Dermis blood vessel endothelial cell (primary cell): ENCODE measurements around the gene PEX14. TPM values are rescaled to one million over a fixed set of nuclear protein-coding genes. Genes with fewer than 3 reads are reported as not detected.

Experiments used
- DNase-seq: peaks from one replicate; pipeline ENCODE4 v3.0.0; 2010
- total RNA-seq: library from RNA; depleted of rRNA; stranded (reverse); fragments of >200 nt; gene quantifications from 2 replicates; pipeline ENCODE4 v1.2.3, GENCODE V29; 2014

PEX14 gene
- total RNA-seq, 1 donor from 2014 or later: 9.9 TPM

DNA sequence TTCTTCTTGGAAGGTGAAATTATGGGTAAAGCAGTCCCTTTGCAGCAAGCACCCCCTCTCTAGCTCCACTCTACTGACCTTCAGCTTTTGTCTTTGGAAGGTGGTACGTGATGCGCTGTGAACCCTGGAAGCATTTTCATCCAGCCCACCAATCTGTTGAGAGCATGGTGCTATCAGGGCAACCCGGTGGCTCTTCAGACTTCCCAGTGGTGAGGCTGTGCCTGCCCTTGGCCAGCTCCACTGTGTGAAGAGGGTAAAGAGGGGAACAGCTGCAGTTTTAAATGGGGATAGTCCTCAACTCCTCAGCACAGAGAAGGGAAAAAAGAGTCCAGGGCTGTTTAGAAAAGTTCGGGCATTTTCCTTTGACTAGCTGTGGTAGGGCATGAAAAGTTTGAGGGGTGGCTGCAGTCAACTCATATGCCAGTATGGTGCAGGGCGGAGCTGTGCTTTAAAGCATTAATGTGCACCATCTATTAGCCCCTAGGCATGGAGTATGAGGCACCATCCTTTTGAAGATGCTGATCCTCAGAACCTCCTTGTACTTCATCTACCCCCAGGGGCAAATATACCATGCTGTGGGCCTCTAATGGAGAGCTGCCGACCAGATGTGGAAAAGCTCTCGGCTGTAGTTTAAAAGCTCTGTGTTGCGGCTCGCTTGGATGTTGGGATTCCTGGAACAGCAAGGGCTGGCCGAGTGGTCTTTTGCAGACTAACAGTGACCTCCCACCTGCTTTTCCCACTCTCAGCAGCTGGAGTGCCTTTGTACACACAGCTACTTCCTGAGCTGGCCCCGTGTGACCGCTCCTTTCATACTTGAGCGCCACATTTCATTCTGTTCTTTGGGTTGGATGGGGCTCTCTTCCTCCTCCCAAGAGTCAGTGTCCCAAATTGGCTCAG is 123.0 kb downstream of the PEX14 start:
- no peak for DNase-seq

- no peak for DNase-seq
Measured at GRCh38 chr1:10598389-10598702, 123.6 kb downstream of the PEX14 start.

GRCh38 chr1:10599194-10599861 is 124.6 kb downstream of the PEX14 start:
- DNase-seq: peak; percentile 10

- no peak for DNase-seq
Measured at GRCh38 chr1:10601342-10602070, 126.8 kb downstream of the PEX14 start.

DNA sequence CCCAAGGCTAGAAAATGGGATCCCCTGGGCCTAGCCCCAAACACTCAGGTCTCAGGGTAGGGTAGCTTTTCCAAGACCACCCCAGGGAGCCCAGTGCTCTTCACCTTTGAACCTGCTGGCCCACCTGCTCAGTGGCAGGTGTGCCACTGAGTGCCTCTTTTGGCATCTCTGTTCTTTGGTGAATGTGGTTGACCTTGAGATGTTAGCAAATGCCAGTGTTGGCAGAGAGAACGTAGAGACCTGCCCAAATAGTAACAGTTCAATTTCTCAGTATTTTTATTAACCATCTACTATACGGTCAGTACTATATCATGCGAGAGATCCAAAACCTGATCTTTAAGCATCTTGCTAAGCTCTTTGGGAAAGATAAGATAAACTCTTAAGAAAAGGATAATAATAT is 128.2 kb downstream of the PEX14 start:
- no peak for DNase-seq

DNA sequence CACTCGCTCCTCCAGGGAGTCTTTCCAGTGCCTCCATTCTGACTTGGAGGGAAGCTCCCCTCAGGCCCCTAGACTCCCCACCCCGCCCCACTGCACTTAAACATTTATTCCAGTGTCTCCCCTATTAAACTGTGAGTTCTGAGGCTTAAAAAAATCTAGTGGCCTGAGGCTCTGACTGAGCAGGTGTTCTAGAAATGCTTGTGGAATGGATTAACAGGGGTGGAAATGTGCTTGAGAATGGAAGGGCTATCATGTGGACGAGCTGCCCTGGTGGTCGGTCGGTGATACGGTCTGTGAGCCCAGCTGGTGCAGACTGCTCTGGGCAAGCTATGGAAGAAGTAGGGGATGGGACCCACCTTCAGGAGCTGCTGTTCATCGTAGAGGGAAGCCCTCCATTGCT is 130.2 kb downstream of the PEX14 start:
- no peak for DNase-seq

DNA sequence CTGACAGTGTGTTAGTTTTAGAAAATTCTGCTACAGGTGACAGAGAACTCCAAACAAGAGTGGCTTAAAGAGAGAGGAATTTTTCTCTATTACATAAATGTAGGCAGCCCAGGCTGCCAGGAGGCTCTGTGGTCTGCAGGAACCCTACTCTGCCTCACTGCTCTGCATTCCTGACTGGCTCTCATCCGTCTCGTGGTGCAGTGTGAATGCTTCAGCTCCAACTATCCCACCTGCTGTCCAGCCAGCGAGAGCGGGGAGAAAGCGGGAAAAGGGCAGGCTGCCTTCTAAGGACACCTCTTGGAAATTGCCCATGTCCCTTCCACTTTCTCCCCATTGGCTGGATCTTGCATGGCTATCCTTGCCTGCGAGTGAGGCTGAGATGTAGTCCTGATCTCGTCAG is 131.3 kb downstream of the PEX14 start:
- DNase-seq: no peak

DNA sequence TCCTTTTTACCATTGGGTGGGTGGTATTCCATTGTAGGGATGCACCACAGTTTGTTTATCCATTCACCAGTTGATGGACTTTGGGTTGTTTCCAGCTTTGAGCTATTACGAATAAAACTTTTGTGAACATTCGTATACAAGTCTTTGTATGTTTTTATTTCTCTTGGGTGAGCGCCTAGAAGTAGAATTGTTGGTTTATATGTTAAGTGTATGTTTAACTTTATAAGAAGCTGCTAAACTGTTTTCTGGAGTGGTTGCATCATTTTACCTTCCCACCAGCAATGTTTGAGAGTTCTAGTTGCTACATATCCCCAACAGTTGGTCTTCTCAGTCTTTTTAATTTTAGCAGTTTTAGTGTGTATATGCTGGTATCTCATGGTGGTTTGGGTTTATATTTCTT is 132.5 kb downstream of the PEX14 start:
- no peak for DNase-seq

DNA sequence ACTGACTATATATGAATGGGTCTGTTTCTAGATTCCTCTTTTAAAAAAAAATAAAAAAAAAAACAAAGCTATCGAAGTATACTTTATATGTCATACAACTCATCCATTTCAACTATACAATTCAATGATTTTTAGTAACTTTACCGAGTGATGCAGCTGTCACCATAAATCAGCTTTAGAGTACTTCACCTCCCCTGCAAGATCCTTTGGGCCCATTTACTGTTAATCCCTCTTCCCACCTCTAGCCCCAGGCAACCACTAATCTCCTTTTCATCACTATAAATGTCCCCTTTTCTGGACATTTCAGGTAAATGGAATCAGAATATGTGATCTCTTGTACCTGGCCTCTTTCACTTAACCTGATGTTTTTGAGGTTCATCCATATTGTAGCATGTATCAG is 133.9 kb downstream of the PEX14 start:
- DNase-seq: no peak

- DNase-seq: no peak
Measured at GRCh38 chr1:10610901-10611600, 136.3 kb downstream of the PEX14 start.

DNA sequence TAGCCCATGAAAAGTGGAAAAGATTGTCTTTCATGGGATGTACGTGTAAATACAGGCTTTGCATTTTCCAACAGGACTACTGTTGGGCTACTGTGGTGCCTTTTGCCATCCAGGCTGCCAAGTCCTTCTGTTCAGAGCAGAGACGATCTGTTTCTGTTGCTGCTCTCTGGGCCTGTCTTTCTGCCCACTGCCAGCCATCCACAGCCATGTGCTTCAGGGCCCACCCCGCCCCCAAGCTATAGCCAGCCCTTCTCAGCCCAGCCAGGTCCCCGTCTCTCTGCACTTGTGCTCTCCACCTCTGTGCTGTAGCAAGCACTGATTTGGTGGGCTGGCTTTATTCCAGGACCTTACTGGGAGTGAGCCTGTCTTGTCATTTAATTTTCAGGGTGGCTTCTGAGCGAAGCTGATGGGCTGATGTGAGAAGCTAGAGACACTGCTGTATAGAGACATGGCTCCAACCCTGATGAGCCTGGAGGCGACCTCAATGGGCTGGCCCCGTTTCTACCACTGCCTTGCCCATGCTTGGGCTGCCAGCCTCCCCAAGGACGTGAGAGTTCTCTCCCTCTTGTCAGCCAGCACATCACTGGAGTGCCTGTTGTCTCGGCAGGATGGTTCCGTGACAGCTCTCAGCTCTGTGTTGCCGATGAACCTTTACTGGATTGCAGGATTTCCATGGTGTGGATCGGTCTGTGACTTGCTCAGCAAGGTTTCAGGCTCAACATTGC is 137.8 kb downstream of the PEX14 start:
- no peak for DNase-seq

- no peak for DNase-seq
Measured at GRCh38 chr1:10613340-10613739, 138.6 kb downstream of the PEX14 start.

GRCh38 chr1:10613861-10614260 is 139.1 kb downstream of the PEX14 start:
- DNase-seq: no peak

- DNase-seq: no peak
Measured at GRCh38 chr1:10614377-10615225, 139.9 kb downstream of the PEX14 start.

GRCh38 chr1:10615332-10615731 is 140.6 kb downstream of the PEX14 start:
- DNase-seq: no peak

- no peak for DNase-seq
Measured at GRCh38 chr1:10615932-10616671, 141.4 kb downstream of the PEX14 start.

- DNase-seq: no peak
Measured at GRCh38 chr1:10616696-10617095, 141.9 kb downstream of the PEX14 start.

DNA sequence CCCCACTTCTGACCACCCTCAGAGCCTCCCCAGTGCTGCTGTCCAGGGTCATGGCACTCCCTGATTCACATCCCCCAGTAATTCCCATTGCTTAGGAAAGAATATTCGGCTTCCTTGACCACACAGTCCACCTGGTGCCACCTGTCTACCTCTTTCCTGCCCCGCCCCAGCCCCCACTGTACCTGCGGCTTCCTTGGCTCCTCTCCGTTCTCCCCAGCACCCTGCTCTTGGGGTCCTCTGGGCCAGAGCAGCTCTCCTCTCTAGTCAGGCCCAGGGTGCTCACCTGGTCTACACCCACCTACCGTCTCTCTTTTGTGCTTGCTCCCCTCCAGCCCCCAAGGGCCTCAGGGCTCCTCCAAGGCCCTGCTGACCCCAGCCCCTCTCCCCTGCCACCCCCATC is 142.6 kb downstream of the PEX14 start:
- no peak for DNase-seq

GRCh38 chr1:10617931-10618885 is 143.5 kb downstream of the PEX14 start:
- DNase-seq: no peak
